NCI-H1694 treated with DMSO at 0.1 percent for 48 hours (cell line): ENCODE results near the gene TRMT11.

Experiments
- DNase-seq: peaks from one replicate; lab custom pipeline; 2025; lab: John Stamatoyannopoulos, UW

The TRMT11 gene

GRCh38 chr6:126076992-126077664 is 90.8 kb downstream of the TRMT11 start:
- no peak for DNase-seq

- no peak for DNase-seq
These were observed 91.8 kb downstream of the TRMT11 start for GRCh38 chr6:126077810-126078776.

GRCh38 chr6:126083875-126084274 is 97.5 kb downstream of the TRMT11 start:
- no peak for DNase-seq

GRCh38 chr6:126086560-126086959 is 100.2 kb downstream of the TRMT11 start:
- no peak for DNase-seq
